ENCODE measurements around the gene NFIA. TPM values are rescaled to one million over a fixed set of nuclear protein-coding genes. Genes with fewer than 3 reads are reported as not detected.
A peak's percentile ranks its signal among the peaks of the same experiment; 100 is the strongest.

The NFIA gene
- polyA plus RNA-seq, 4 donors = 1.6 to 9.7 (median 4.9) TPM

GRCh38 chr1:61453111-61453961, 371.0 kb downstream of the NFIA start:
- DNase-seq = peak; percentile 77 to 87
- Histone ChIP-seq H3K27ac (ENCODE audit: low read depth in 1 of 3, low read length in 2 of 3) (peak overlapping the region in 2 of 3 donors; percentile 42 to 66), H3K9me3 (ENCODE audit: control insufficient read depth in 2 of 2, insufficient read depth in 1 of 2, low read depth in 1 of 2, low read length in 1 of 2) (no peaks in the 10 kb centered on the region), H3K36me3 (ENCODE audit: control insufficient read depth in 3 of 3, insufficient read depth in 2 of 3, low read depth in 1 of 3, low read length in 3 of 3) (peaks cover 0 to 7% (median 0%) of the 10 kb centered on the region in 3 donors), H3K4me3 (ENCODE audit: low read depth in 1 of 3, low read length in 3 of 3) (no peak overlapping the region), H3K4me1 (ENCODE audit: control insufficient read depth in 3 of 3, insufficient read depth in 2 of 3, low read depth in 1 of 3, low read length in 2 of 3) (peaks cover 9 to 41% (median 20%) of the 10 kb centered on the region in 3 donors), H3K27me3 (ENCODE audit: control insufficient read depth in 3 of 3, insufficient read depth in 3 of 3, low read length in 3 of 3) (no peaks in the 10 kb centered on the region)
- WGBS, 3 donors = 21 to 32% (median 28%) methylated on average over 10 of the region's 10 CpGs
- no peak for FAIRE-seq

GRCh38 chr1:61455400-61455799, 373.0 kb downstream of the NFIA start:
- Histone ChIP-seq H3K4me3 (ENCODE audit: low read depth in 1 of 3, low read length in 3 of 3) (no peak overlapping the region), H3K4me1 (ENCODE audit: control insufficient read depth in 3 of 3, insufficient read depth in 2 of 3, low read depth in 1 of 3, low read length in 2 of 3) (peaks cover 2 to 31% (median 9%) of the 10 kb centered on the region in 3 donors), H3K27me3 (ENCODE audit: control insufficient read depth in 3 of 3, insufficient read depth in 3 of 3, low read length in 3 of 3) (no peaks in the 10 kb centered on the region), H3K27ac (ENCODE audit: low read depth in 1 of 3, low read length in 2 of 3) (no peak overlapping the region), H3K9me3 (ENCODE audit: control insufficient read depth in 2 of 2, insufficient read depth in 1 of 2, low read depth in 1 of 2, low read length in 1 of 2) (no peaks in the 10 kb centered on the region), H3K36me3 (ENCODE audit: control insufficient read depth in 3 of 3, insufficient read depth in 2 of 3, low read depth in 1 of 3, low read length in 3 of 3) (peaks cover 0 to 4% (median 0%) of the 10 kb centered on the region in 3 donors)
- no peak for DNase-seq
- FAIRE-seq = no peak
- 88 to 95% (median 90%) methylated on average over 7 of the region's 7 CpGs for whole genome bisulfite sequencing, 3 donors

- peaks cover 0 to 14% (median 0%) of the 10 kb centered on the region in 3 donors for H3K4me1 ChIP-seq (ENCODE audit: control insufficient read depth in 3 of 3, insufficient read depth in 2 of 3, low read depth in 1 of 3, low read length in 2 of 3)
- WGBS, 3 donors = 80 to 88% (median 85%) methylated on average over 5 of the region's 5 CpGs
- FAIRE-seq = no peak
- H3K27ac ChIP-seq (ENCODE audit: low read depth in 1 of 3, low read length in 2 of 3) = no peak overlapping the region
- peaks cover 0 to 4% (median 0%) of the 10 kb centered on the region in 3 donors for H3K36me3 ChIP-seq (ENCODE audit: control insufficient read depth in 3 of 3, insufficient read depth in 2 of 3, low read depth in 1 of 3, low read length in 3 of 3)
- no peaks in the 10 kb centered on the region for H3K27me3 ChIP-seq (ENCODE audit: control insufficient read depth in 3 of 3, insufficient read depth in 3 of 3, low read length in 3 of 3)
- H3K9me3 ChIP-seq (ENCODE audit: control insufficient read depth in 2 of 2, insufficient read depth in 1 of 2, low read depth in 1 of 2, low read length in 1 of 2) = no peaks in the 10 kb centered on the region
- no peak for DNase-seq
- no peak overlapping the region for H3K4me3 ChIP-seq (ENCODE audit: low read depth in 1 of 3, low read length in 3 of 3)
Measured at GRCh38 chr1:61457526-61458040, 375.2 kb downstream of the NFIA start.

GRCh38 chr1:61459345-61459744, 377.0 kb downstream of the NFIA start:
- WGBS, 3 donors = 88 to 95% (median 92%) methylated on average over 12 of the region's 12 CpGs
- Histone ChIP-seq H3K36me3 (ENCODE audit: control insufficient read depth in 3 of 3, insufficient read depth in 2 of 3, low read depth in 1 of 3, low read length in 3 of 3) (peaks cover 0 to 4% (median 0%) of the 10 kb centered on the region in 3 donors), H3K27ac (ENCODE audit: low read depth in 1 of 3, low read length in 2 of 3) (no peak overlapping the region), H3K4me1 (ENCODE audit: control insufficient read depth in 3 of 3, insufficient read depth in 2 of 3, low read depth in 1 of 3, low read length in 2 of 3) (no peaks in the 10 kb centered on the region), H3K4me3 (ENCODE audit: low read depth in 1 of 3, low read length in 3 of 3) (no peak overlapping the region), H3K9me3 (ENCODE audit: control insufficient read depth in 2 of 2, insufficient read depth in 1 of 2, low read depth in 1 of 2, low read length in 1 of 2) (no peaks in the 10 kb centered on the region), H3K27me3 (ENCODE audit: control insufficient read depth in 3 of 3, insufficient read depth in 3 of 3, low read length in 3 of 3) (no peaks in the 10 kb centered on the region)
- no peak for FAIRE-seq
- no peak for DNase-seq

- Histone ChIP-seq H3K4me3 (ENCODE audit: low read depth in 1 of 3, low read length in 3 of 3) (no peak overlapping the region), H3K9me3 (ENCODE audit: control insufficient read depth in 2 of 2, insufficient read depth in 1 of 2, low read depth in 1 of 2, low read length in 1 of 2) (no peaks in the 10 kb centered on the region), H3K27me3 (ENCODE audit: control insufficient read depth in 3 of 3, insufficient read depth in 3 of 3, low read length in 3 of 3) (no peaks in the 10 kb centered on the region), H3K27ac (ENCODE audit: low read depth in 1 of 3, low read length in 2 of 3) (no peak overlapping the region), H3K36me3 (ENCODE audit: control insufficient read depth in 3 of 3, insufficient read depth in 2 of 3, low read depth in 1 of 3, low read length in 3 of 3) (peaks cover 0 to 3% (median 0%) of the 10 kb centered on the region in 3 donors), H3K4me1 (ENCODE audit: control insufficient read depth in 3 of 3, insufficient read depth in 2 of 3, low read depth in 1 of 3, low read length in 2 of 3) (no peaks in the 10 kb centered on the region)
- 87 to 92% (median 91%) methylated on average over 6 of the region's 6 CpGs for WGBS, 3 donors
- FAIRE-seq (no peak), DNase-seq (no peak)
Measured at GRCh38 chr1:61460191-61460590, 377.8 kb downstream of the NFIA start.

- no peaks in the 10 kb centered on the region for H3K9me3 ChIP-seq (ENCODE audit: control insufficient read depth in 2 of 2, insufficient read depth in 1 of 2, low read depth in 1 of 2, low read length in 1 of 2)
- H3K36me3 ChIP-seq (ENCODE audit: control insufficient read depth in 3 of 3, insufficient read depth in 2 of 3, low read depth in 1 of 3, low read length in 3 of 3) = no peaks in the 10 kb centered on the region
- H3K4me1 ChIP-seq (ENCODE audit: control insufficient read depth in 3 of 3, insufficient read depth in 2 of 3, low read depth in 1 of 3, low read length in 2 of 3) = no peaks in the 10 kb centered on the region
- H3K4me3 ChIP-seq (ENCODE audit: low read depth in 1 of 3, low read length in 3 of 3) = no peak overlapping the region
- no peak for FAIRE-seq
- 84 to 88% (median 85%) methylated on average over 14 of the region's 14 CpGs for WGBS, 3 donors
- H3K27me3 ChIP-seq (ENCODE audit: control insufficient read depth in 3 of 3, insufficient read depth in 3 of 3, low read length in 3 of 3) = no peaks in the 10 kb centered on the region
- H3K27ac ChIP-seq (ENCODE audit: low read depth in 1 of 3, low read length in 2 of 3) = no peak overlapping the region
- no peak for DNase-seq
Measured at GRCh38 chr1:61461406-61462384, 379.3 kb downstream of the NFIA start.

GRCh38 chr1:61462628-61463027, 380.3 kb downstream of the NFIA start:
- 85 to 100% (median 92%) methylated on average over 1 of the region's 1 CpG for WGBS, 3 donors
- no peak overlapping the region for H3K4me3 ChIP-seq (ENCODE audit: low read depth in 1 of 3, low read length in 3 of 3)
- no peak for DNase-seq
- H3K36me3 ChIP-seq (ENCODE audit: control insufficient read depth in 3 of 3, insufficient read depth in 2 of 3, low read depth in 1 of 3, low read length in 3 of 3) = no peaks in the 10 kb centered on the region
- H3K27me3 ChIP-seq (ENCODE audit: control insufficient read depth in 3 of 3, insufficient read depth in 3 of 3, low read length in 3 of 3) = no peaks in the 10 kb centered on the region
- H3K9me3 ChIP-seq (ENCODE audit: control insufficient read depth in 2 of 2, insufficient read depth in 1 of 2, low read depth in 1 of 2, low read length in 1 of 2) = no peaks in the 10 kb centered on the region
- H3K27ac ChIP-seq (ENCODE audit: low read depth in 1 of 3, low read length in 2 of 3) = no peak overlapping the region
- H3K4me1 ChIP-seq (ENCODE audit: control insufficient read depth in 3 of 3, insufficient read depth in 2 of 3, low read depth in 1 of 3, low read length in 2 of 3) = no peaks in the 10 kb centered on the region
- FAIRE-seq = no peak

GRCh38 chr1:61463220-61463619, 380.9 kb downstream of the NFIA start:
- Histone ChIP-seq H3K36me3 (ENCODE audit: control insufficient read depth in 3 of 3, insufficient read depth in 2 of 3, low read depth in 1 of 3, low read length in 3 of 3) (no peaks in the 10 kb centered on the region), H3K27ac (ENCODE audit: low read depth in 1 of 3, low read length in 2 of 3) (no peak overlapping the region), H3K4me1 (ENCODE audit: control insufficient read depth in 3 of 3, insufficient read depth in 2 of 3, low read depth in 1 of 3, low read length in 2 of 3) (no peaks in the 10 kb centered on the region), H3K27me3 (ENCODE audit: control insufficient read depth in 3 of 3, insufficient read depth in 3 of 3, low read length in 3 of 3) (no peaks in the 10 kb centered on the region), H3K4me3 (ENCODE audit: low read depth in 1 of 3, low read length in 3 of 3) (no peak overlapping the region), H3K9me3 (ENCODE audit: control insufficient read depth in 2 of 2, insufficient read depth in 1 of 2, low read depth in 1 of 2, low read length in 1 of 2) (no peaks in the 10 kb centered on the region)
- DNase-seq (peak; percentile 20 to 70), FAIRE-seq (no peak)
- WGBS, 3 donors = 14 to 45% (median 35%) methylated on average over 4 of the region's 4 CpGs

All from small intestine (tissue), 7 donors.